Nephron progenitor cell (in vitro differentiated cells): ENCODE results near the gene TRPV2.

Experiments
- DNase-seq: peaks from one replicate; pipeline ENCODE4 v3.0.0; 2021
- H3K27ac Mint-ChIP-seq: 2 replicates; pipeline ENCODE4 v1.8.0; 2021; ENCODE audit warnings: mild to moderate bottlenecking, moderate library complexity, mixed read lengths
- H3K27me3 Mint-ChIP-seq: 2 replicates; pipeline ENCODE4 v1.8.0; 2021; ENCODE audit warnings: mild to moderate bottlenecking, low read depth, mixed read lengths; ENCODE audit not compliant: poor library complexity
- H3K36me3 Mint-ChIP-seq: 2 replicates; pipeline ENCODE4 v1.8.0; 2021; ENCODE audit warnings: low read depth, mixed read lengths
- H3K4me1 Mint-ChIP-seq: 2 replicates; pipeline ENCODE4 v1.8.0; 2021; ENCODE audit warnings: mixed read lengths
- H3K4me3 Mint-ChIP-seq: 2 replicates; pipeline ENCODE4 v1.8.0; 2021; ENCODE audit warnings: mild to moderate bottlenecking, moderate library complexity, mixed read lengths
- H3K9me3 Mint-ChIP-seq: 2 replicates; pipeline ENCODE4 v1.8.0; 2021; ENCODE audit warnings: mild to moderate bottlenecking, moderate library complexity, mixed read lengths
- CTCF ChIP-seq: fragments of 200-600 bp; sonication (generic); IDR thresholded peaks from 2 replicates; pipeline ENCODE4 v1.5.0; 2021; ENCODE audit warnings: antibody characterized with exemption

The TRPV2 gene

GRCh38 chr17:16442594-16443510 is 27.5 kb downstream of the TRPV2 start:
- DNase-seq: no peak
- Mint-ChIP-seq H3K27ac (peak overlapping the region; percentile 92), H3K4me1 (peaks cover 61% of the 10 kb centered on the region)

GRCh38 chr17:16443511-16444257 is 28.3 kb downstream of the TRPV2 start:
- Mint-ChIP-seq H3K27me3 (no peaks in the 10 kb centered on the region), H3K4me3 (no peak overlapping the region), H3K9me3 (no peaks in the 10 kb centered on the region), H3K36me3 (peaks cover 48% of the 10 kb centered on the region), H3K4me1 (peaks cover 55% of the 10 kb centered on the region), H3K27ac (peak overlapping the region; percentile 92)
- DNase-seq: no peak
- no peak for TF ChIP-seq CTCF

More at GRCh38 chr17:16442594-16443510, 27.5 kb downstream of the TRPV2 start:
- Mint-ChIP-seq H3K9me3 (no peaks in the 10 kb centered on the region), H3K27me3 (no peaks in the 10 kb centered on the region), H3K36me3 (peaks cover 40% of the 10 kb centered on the region), H3K4me3 (peak overlapping the region; percentile 100)
- no peak for TF ChIP-seq CTCF

GRCh38 chr17:16444258-16444886 is 29.0 kb downstream of the TRPV2 start:
- TF ChIP-seq CTCF: no peak
- Mint-ChIP-seq H3K4me3 (no peak overlapping the region), H3K4me1 (peaks cover 48% of the 10 kb centered on the region), H3K9me3 (no peaks in the 10 kb centered on the region), H3K27ac (peak overlapping the region; percentile 90), H3K27me3 (no peaks in the 10 kb centered on the region), H3K36me3 (peaks cover 55% of the 10 kb centered on the region)
- DNase-seq: no peak

GRCh38 chr17:16446338-16446983 is 31.1 kb downstream of the TRPV2 start:
- Mint-ChIP-seq H3K4me1 (peaks cover 32% of the 10 kb centered on the region), H3K27ac (peak overlapping the region; percentile 95), H3K9me3 (no peaks in the 10 kb centered on the region), H3K4me3 (no peak overlapping the region), H3K36me3 (peaks cover 56% of the 10 kb centered on the region), H3K27me3 (peaks cover 3% of the 10 kb centered on the region)
- no peak for TF ChIP-seq CTCF
- DNase-seq: no peak

- peaks cover 44% of the 10 kb centered on the region for H3K36me3 Mint-ChIP-seq
- H3K4me3 Mint-ChIP-seq: no peak overlapping the region
- no peak for DNase-seq
- H3K9me3 Mint-ChIP-seq: no peaks in the 10 kb centered on the region
- H3K4me1 Mint-ChIP-seq: peaks cover 19% of the 10 kb centered on the region
- peaks cover 3% of the 10 kb centered on the region for H3K27me3 Mint-ChIP-seq
- peak overlapping the region; percentile 93 for H3K27ac Mint-ChIP-seq
- TF ChIP-seq CTCF: no peak
Measured at GRCh38 chr17:16447676-16448075, 32.3 kb downstream of the TRPV2 start.
